LNCaP clone FGC (cell line): Measurements from ENCODE around the gene DTNBP1.

ENCODE experiments used
- DNase-seq: peaks from one replicate; pipeline ENCODE4 v3.0.0-alpha.2; 2011; ENCODE audit warnings: low read depth
- H3K4me3 ChIP-seq: 2 replicates; pipeline ENCODE4 v1.5.1; 2011; ENCODE audit warnings: mild to moderate bottlenecking, low read depth, low read length, control low read depth
- TF ChIP-seq, protein P1 (sequence below): IDR thresholded peaks from 2 replicates; pipeline ENCODE4 v1.5.1; 2012; ENCODE audit warnings: mild to moderate bottlenecking; ENCODE audit not compliant: control insufficient read depth, insufficient read depth; ENCODE audit errors: extremely low read depth

Gene DTNBP1

DNA sequence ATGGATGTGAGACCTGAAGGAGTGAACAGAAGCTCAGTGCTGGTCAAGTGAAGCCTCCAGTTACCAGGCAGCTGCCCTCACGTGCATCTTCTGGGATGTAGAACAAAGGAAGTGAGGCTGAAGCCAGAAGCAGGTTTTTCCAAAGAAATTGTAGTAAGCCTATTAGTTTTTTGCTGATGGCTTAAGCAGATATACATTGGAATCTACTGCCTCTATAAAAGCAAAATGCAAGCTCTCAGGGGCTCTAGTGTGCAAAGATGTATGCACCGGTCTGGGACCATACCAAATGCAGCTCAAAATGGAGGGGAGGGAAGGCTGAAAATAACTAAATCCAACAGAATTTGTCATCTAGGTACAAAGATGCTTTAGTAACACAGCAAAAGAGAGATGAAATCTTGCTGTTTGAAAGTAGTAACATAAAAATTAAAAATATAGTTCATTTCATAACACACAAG is 77.0 kb downstream of the DTNBP1 start:
- H3K4me3 ChIP-seq, result no peak overlapping the region
- TF ChIP-seq, protein P1, sequence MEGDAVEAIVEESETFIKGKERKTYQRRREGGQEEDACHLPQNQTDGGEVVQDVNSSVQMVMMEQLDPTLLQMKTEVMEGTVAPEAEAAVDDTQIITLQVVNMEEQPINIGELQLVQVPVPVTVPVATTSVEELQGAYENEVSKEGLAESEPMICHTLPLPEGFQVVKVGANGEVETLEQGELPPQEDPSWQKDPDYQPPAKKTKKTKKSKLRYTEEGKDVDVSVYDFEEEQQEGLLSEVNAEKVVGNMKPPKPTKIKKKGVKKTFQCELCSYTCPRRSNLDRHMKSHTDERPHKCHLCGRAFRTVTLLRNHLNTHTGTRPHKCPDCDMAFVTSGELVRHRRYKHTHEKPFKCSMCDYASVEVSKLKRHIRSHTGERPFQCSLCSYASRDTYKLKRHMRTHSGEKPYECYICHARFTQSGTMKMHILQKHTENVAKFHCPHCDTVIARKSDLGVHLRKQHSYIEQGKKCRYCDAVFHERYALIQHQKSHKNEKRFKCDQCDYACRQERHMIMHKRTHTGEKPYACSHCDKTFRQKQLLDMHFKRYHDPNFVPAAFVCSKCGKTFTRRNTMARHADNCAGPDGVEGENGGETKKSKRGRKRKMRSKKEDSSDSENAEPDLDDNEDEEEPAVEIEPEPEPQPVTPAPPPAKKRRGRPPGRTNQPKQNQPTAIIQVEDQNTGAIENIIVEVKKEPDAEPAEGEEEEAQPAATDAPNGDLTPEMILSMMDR, result no peak

GRCh38 chr6:15582499-15582898 is 80.3 kb downstream of the DTNBP1 start:
- no peak overlapping the region for H3K4me3 ChIP-seq
- TF ChIP-seq, protein P1, result no peak
- no peak for DNase-seq

More for the DNA sequence above, 77.0 kb downstream of the DTNBP1 start:
- no peak for DNase-seq

DNA sequence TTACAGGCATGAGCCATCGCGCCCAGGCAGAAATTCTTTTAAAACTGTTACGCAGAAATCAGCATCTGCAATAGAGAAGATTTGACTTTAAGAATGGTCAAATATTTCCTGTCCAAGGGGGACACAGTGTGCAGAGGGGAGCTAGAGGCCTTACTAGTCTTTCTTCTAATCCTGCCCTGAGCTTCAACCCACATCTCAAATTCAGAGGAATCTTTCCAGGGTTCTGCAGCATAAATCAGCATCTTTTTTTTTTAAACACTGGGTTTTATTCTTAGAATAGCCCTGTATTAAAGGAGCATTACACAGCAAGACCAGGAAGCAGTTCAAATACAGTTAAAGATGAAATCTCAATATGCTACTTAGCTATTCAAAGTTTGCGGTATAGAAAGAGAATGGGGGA is 81.1 kb downstream of the DTNBP1 start:
- no peak overlapping the region for H3K4me3 ChIP-seq
- no peak for DNase-seq
- TF ChIP-seq, protein P1, result no peak

- no peak for DNase-seq
- TF ChIP-seq, protein P1, result no peak
- no peak overlapping the region for H3K4me3 ChIP-seq
These were observed 82.5 kb downstream of the DTNBP1 start for GRCh38 chr6:15580326-15580725.

DNA sequence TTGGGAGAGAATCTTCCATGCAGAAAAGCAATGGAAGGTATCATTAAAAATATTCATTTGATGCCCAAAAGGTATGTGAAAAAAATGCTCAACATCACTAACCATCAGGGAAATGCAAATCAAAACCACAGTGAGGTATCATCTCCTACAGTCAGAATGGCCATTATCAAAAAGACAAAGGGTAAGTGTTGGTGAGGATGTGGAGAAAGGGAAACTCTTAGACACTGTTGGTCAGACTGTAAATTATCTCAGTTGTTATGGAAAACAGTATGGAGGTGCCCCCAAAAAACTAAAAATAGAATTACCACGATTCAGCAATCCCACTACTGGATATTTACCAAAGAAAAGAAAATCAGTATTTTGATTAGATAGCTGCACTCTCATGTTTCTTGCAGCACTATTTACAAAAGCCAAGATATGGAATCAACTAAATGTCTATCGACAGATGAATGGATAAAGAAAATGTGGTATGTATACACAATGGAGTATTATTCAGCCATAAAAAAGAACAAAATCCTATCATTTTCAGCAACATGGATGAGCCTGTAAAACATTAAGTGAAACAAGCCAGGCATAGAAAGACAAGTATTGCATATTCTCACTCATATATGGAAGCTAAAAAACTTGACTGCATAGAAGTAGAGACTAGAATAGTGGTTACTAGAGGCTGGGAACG is 84.0 kb downstream of the DTNBP1 start:
- no peak for DNase-seq
- TF ChIP-seq, protein P1, result no peak
- no peak overlapping the region for H3K4me3 ChIP-seq

DNA sequence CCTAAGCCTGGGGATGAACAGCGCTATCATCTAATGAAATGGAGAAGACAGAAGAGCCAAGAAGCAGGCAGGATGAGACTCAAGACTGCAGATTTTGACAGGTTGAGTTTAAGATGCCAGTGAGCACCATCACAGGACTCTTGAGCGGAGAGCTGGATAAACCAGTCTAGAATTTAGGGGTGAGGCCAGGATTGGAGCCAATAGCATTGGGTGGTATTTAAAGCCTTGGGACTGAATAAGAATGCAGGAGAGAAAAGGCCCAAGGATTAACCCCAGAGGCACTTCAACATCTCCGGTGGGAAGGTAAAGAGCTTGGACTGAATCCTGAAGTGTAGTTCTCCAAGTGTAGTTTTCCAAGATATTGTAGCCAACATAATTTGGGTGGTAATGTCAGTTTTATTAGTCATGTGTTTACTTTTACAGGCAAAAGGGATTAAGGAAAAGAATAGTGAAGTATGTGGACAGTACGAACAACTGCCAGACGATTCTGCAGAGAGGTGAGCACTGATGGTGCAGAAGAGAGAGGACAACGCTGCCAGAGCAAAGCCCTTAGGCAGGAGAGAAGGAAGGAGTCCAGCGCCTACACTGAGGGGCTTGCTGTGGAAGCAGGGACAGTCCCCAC is 85.2 kb downstream of the DTNBP1 start:
- DNase-seq, result peak; percentile 37
- H3K4me3 ChIP-seq, result no peak overlapping the region
- TF ChIP-seq, protein P1, result no peak
